ENCODE measurements around the gene TRIP13. TPM values are rescaled to one million over a fixed set of nuclear protein-coding genes. Genes with fewer than 3 reads are reported as not detected.
A peak's percentile ranks its signal among the peaks of the same experiment; 100 is the strongest.

The TRIP13 gene
- polyA plus RNA-seq, 10 donors: 6.5 to 14.2 (median 8.6) TPM

- DNase-seq: no peak
These were observed 38.5 kb upstream of the TRIP13 start for GRCh38 chr5:854217-854616.

- DNase-seq: no peak
These were observed 37.5 kb upstream of the TRIP13 start for GRCh38 chr5:854966-855743.

- DNase-seq: no peak
These were observed 36.7 kb upstream of the TRIP13 start for GRCh38 chr5:855771-856530.

GRCh38 chr5:856531-857425 lies 35.9 kb upstream of the TRIP13 start:
- no peak for DNase-seq

- no peak for DNase-seq
These were observed 34.0 kb upstream of the TRIP13 start for GRCh38 chr5:858726-859125.

- peak in 1 of 3 donors; percentile 16 for DNase-seq
These were observed 33.3 kb upstream of the TRIP13 start for GRCh38 chr5:859391-859790.

- DNase-seq: no peak
These were observed 32.8 kb upstream of the TRIP13 start for GRCh38 chr5:859798-860296.

GRCh38 chr5:860506-861150 lies 32.1 kb upstream of the TRIP13 start:
- no peak for DNase-seq

GRCh38 chr5:861442-862366 lies 31.0 kb upstream of the TRIP13 start:
- no peak for DNase-seq

- DNase-seq: no peak
These were observed 30.1 kb upstream of the TRIP13 start for GRCh38 chr5:862367-863243.

- DNase-seq: no peak
These were observed 29.4 kb upstream of the TRIP13 start for GRCh38 chr5:863244-863805.

GRCh38 chr5:864492-865167 lies 28.1 kb upstream of the TRIP13 start:
- DNase-seq: peak; percentile 6 to 45 (median 39)

- DNase-seq: no peak
These were observed 27.5 kb upstream of the TRIP13 start for GRCh38 chr5:865168-865521.

- no peak for DNase-seq
These were observed 26.9 kb upstream of the TRIP13 start for GRCh38 chr5:865771-866170.

GRCh38 chr5:867300-867870 lies 25.3 kb upstream of the TRIP13 start:
- DNase-seq: no peak

GRCh38 chr5:868428-869135 lies 24.1 kb upstream of the TRIP13 start:
- no peak for DNase-seq

GRCh38 chr5:870956-871355 lies 21.7 kb upstream of the TRIP13 start:
- no peak for DNase-seq

All from muscle of back (tissue), 11 donors.